Measurements from ENCODE around the gene IGFBPL1.

GRCh38 chr9:38387066-38387465, 37.2 kb downstream of the IGFBPL1 start:
- no peak for TF ChIP-seq CTCF (IDR thresholded peaks at IDR 0.05; ENCODE audit: low read depth, low read length, poor library complexity, severe bottlenecking)
- no peak for TF ChIP-seq EZH2phosphoT487 (IDR thresholded peaks at IDR 0.05; ENCODE audit: borderline replicate concordance, low read length)
